Naive thymus-derived CD8-positive, alpha-beta T cell (primary cell): ENCODE measurements around the gene AK3. TPM values are rescaled to one million over a fixed set of nuclear protein-coding genes. Genes with fewer than 3 reads are reported as not detected.
"Not testable (repeated sequence)": the region's sequence is repeated elsewhere in the genome, so short reads cannot be mapped to it uniquely, and the experiment has no call there.

ENCODE experiments used
- ATAC-seq, 2 donors: fragments of 150-1000 bp; cut with Tn5 transposase in 1 of 2; sonication (Bioruptor Pico), chemical (Tn5 transposase) in 1 of 2; 1 replicate in 1 of 2; 2 replicates in 1 of 2; pipeline ENCODE4 v1.10.0; 2021; ENCODE audit warnings: mild to moderate bottlenecking in 2 of 2, moderate library complexity in 2 of 2
- POLR2A ChIA-PET: fragments of 350-600 bp; sonication (Branson Sonifier 250); formaldehyde crosslinking; loops from one replicate; lab custom pipeline; 2021; ENCODE audit warnings: antibody characterized with exemption; lab: Charles Lee
- DNase-seq, 10 donors: peaks; one replicate each; pipeline versions ENCODE4 v3.0.0 to v3.0.0-alpha.2; 2020 to 2022
- H3K27ac Mint-ChIP-seq, 10 donors: one replicate each; pipeline ENCODE4 v1.8.0; 2020 to 2022; ENCODE audit warnings: mild to moderate bottlenecking in 10 of 10, mixed read lengths in 10 of 10, moderate library complexity in 4 of 10, inconsistent platforms in 1 of 10
- H3K27me3 Mint-ChIP-seq, 5 donors: one replicate each; pipeline ENCODE4 v1.8.0; 2021 to 2022; ENCODE audit warnings: mixed read lengths in 5 of 5
- H3K36me3 Mint-ChIP-seq, 3 donors: one replicate each; pipeline ENCODE4 v1.8.0; 2020 to 2022; ENCODE audit warnings: mixed read lengths in 3 of 3, mild to moderate bottlenecking in 2 of 3, inconsistent platforms in 1 of 3
- H3K4me1 Mint-ChIP-seq, 4 donors: one replicate each; pipeline ENCODE4 v1.8.0; 2021 to 2022; ENCODE audit warnings: mixed read lengths in 4 of 4
- H3K4me3 Mint-ChIP-seq, 10 donors: one replicate each; pipeline ENCODE4 v1.8.0; 2020 to 2022; ENCODE audit warnings: mild to moderate bottlenecking in 10 of 10, mixed read lengths in 10 of 10, moderate library complexity in 6 of 10, inconsistent platforms in 1 of 10
- H3K9me3 Mint-ChIP-seq, 9 donors: one replicate each; pipeline ENCODE4 v1.8.0; 2020 to 2022; ENCODE audit warnings: mixed read lengths in 9 of 9, mild to moderate bottlenecking in 3 of 9, inconsistent platforms in 1 of 9, moderate library complexity in 1 of 9
- polyA plus RNA-seq, 3 donors: library from polyadenylated mRNA; unstranded; fragments of 300-500 nt; fragmentation: Illumina TruSeq; gene quantifications; one replicate each; pipeline ENCODE4 v1.2.3, GENCODE V29; 2021
- total RNA-seq, 8 experiments: library from RNA in 2 of 8; stranded (reverse) in 2 of 8; gene quantifications; one replicate each; pipeline ENCODE4 v1.2.3 and lab custom pipeline; 2021 to 2026

The AK3 gene
- total RNA-seq (10 to 100 TPM; 29.0 to 37.4 TPM), polyA plus RNA-seq (10 to 100 TPM; 41.6 to 58.8 (median 46.1) TPM), total RNA-seq (lab: John Stamatoyannopoulos, UW) (22.8 to 48.7 (median 38.4) reads per million in 6 experiments)

GRCh38 chr9:4740638-4741364 lies at the start of gene AK3:
Gene AK3, minus strand, starts transcription at chr9:4741202. Its CDS starts 115 bp downstream, at chr9:4741087.
- ATAC-seq (peak; percentile 90 to 93), DNase-seq (peak; percentile 81 to 93 (median 86))
- peak within 1 kb of the TSS; percentile 90 to 99 (median 96) for H3K27ac Mint-ChIP-seq
- H3K4me1 Mint-ChIP-seq, result peaks cover 15 to 46% (median 41%) of the 10 kb centered on the region in 4 donors
- POLR2A ChIA-PET, result interaction anchor here (0.6 to 3.4 kb wide), 30 partner anchors 9 to 1531 kb away, joined by 3 to 47 read pairs (median 5); partner anchors contain the start of genes CDC37L1, JAK2, PLGRKT and PLPP6
- peaks cover 0 to 9% (median 0%) of the 10 kb centered on the region in 3 donors for H3K36me3 Mint-ChIP-seq
- H3K9me3 Mint-ChIP-seq, result no peaks in the 10 kb centered on the region
- peak within 1 kb of the TSS; percentile 85 to 99 (median 94) for H3K4me3 Mint-ChIP-seq
- H3K27me3 Mint-ChIP-seq, result no peaks in the 10 kb centered on the region

- H3K4me1 Mint-ChIP-seq, result peaks cover 5 to 17% (median 12%) of the 10 kb centered on the region in 4 donors
- ATAC-seq (no peak), DNase-seq (no peak)
- no peaks in the 10 kb centered on the region for H3K36me3 Mint-ChIP-seq
- no peaks in the 10 kb centered on the region for H3K9me3 Mint-ChIP-seq
- no peak overlapping the region for H3K4me3 Mint-ChIP-seq
- POLR2A ChIA-PET, result interaction anchor here (0.6 to 0.7 kb wide), 2 partner anchors 18 to 48 kb away, joined by 3 read pairs; partner anchors contain the start of gene AK3
- H3K27ac Mint-ChIP-seq, result no peak overlapping the region
- peaks cover 6 to 18% (median 11%) of the 10 kb centered on the region in 5 donors for H3K27me3 Mint-ChIP-seq
Observed at GRCh38 chr9:4788703-4789102, 47.7 kb upstream of the AK3 start.

GRCh38 chr9:4787876-4788275 lies 46.9 kb upstream of the AK3 start:
- Mint-ChIP-seq H3K36me3 (no peaks in the 10 kb centered on the region), H3K27me3 (peaks cover 6 to 18% (median 14%) of the 10 kb centered on the region in 5 donors), H3K4me1 (peaks cover 5 to 12% (median 9%) of the 10 kb centered on the region in 4 donors), H3K4me3 (no peak overlapping the region), H3K27ac (no peak overlapping the region), H3K9me3 (no peaks in the 10 kb centered on the region)
- ATAC-seq (no peak), DNase-seq (no peak)
- POLR2A ChIA-PET, result no interaction called here

- no peak for DNase-seq
- Mint-ChIP-seq H3K4me3 (no peak overlapping the region), H3K27me3 (peaks cover 6 to 20% (median 18%) of the 10 kb centered on the region in 5 donors), H3K27ac (no peak overlapping the region), H3K36me3 (no peaks in the 10 kb centered on the region), H3K9me3 (no peaks in the 10 kb centered on the region), H3K4me1 (peaks cover 0 to 5% (median 2%) of the 10 kb centered on the region in 4 donors)
- no peak for ATAC-seq
- POLR2A ChIA-PET, result interaction anchor here (1.1 kb wide), 1 partner anchor 27 kb away, joined by 6 read pairs; no protein-coding TSS in a partner anchor
Observed at GRCh38 chr9:4786599-4786998, 45.6 kb upstream of the AK3 start.

- peaks cover 6 to 34% (median 22%) of the 10 kb centered on the region in 5 donors for H3K27me3 Mint-ChIP-seq
- H3K4me3 Mint-ChIP-seq, result no peak overlapping the region
Observed at GRCh38 chr9:4784403-4784802, 43.4 kb upstream of the AK3 start.

GRCh38 chr9:4783191-4783590 lies 42.2 kb upstream of the AK3 start:
- DNase-seq, H3K9me3 Mint-ChIP-seq, H3K4me1 Mint-ChIP-seq, POLR2A ChIA-PET, H3K36me3 Mint-ChIP-seq, ATAC-seq, H3K4me3 Mint-ChIP-seq: not testable (repeated sequence)
- Mint-ChIP-seq H3K27ac (peak overlapping the region in 1 of 10 donors; percentile 34), H3K27me3 (peaks cover 6 to 34% (median 25%) of the 10 kb centered on the region in 5 donors)

More at GRCh38 chr9:4784403-4784802, 43.4 kb upstream of the AK3 start:
- no peak for ATAC-seq
- DNase-seq, result no peak
- Mint-ChIP-seq H3K4me1 (no peaks in the 10 kb centered on the region), H3K9me3 (no peaks in the 10 kb centered on the region), H3K36me3 (no peaks in the 10 kb centered on the region), H3K27ac (no peak overlapping the region)
- POLR2A ChIA-PET, result interaction anchor here (1.4 kb wide), 1 partner anchor 8 kb away, joined by 3 read pairs; the partner anchor contains the start of gene RCL1

- DNase-seq (no peak), ATAC-seq (no peak)
- Mint-ChIP-seq H3K4me1 (no peaks in the 10 kb centered on the region), H3K27ac (no peak overlapping the region), H3K27me3 (peaks cover 6 to 34% (median 17%) of the 10 kb centered on the region in 5 donors), H3K9me3 (no peaks in the 10 kb centered on the region), H3K36me3 (no peaks in the 10 kb centered on the region), H3K4me3 (no peak overlapping the region)
- POLR2A ChIA-PET, result interaction anchor here (0.7 kb wide), 2 partner anchors 40 to 1487 kb away, joined by 3 read pairs; partner anchors contain the start of gene AK3
Observed at GRCh38 chr9:4781408-4781807, 40.4 kb upstream of the AK3 start.

GRCh38 chr9:4780651-4781050 lies 39.6 kb upstream of the AK3 start:
- H3K36me3 Mint-ChIP-seq, result no peaks in the 10 kb centered on the region
- H3K9me3 Mint-ChIP-seq, result no peaks in the 10 kb centered on the region
- no peak overlapping the region for H3K27ac Mint-ChIP-seq
- ATAC-seq, result no peak
- no peaks in the 10 kb centered on the region for H3K4me1 Mint-ChIP-seq
- POLR2A ChIA-PET, result no interaction called here
- DNase-seq, result no peak
- peaks cover 6 to 34% (median 17%) of the 10 kb centered on the region in 5 donors for H3K27me3 Mint-ChIP-seq
- no peak overlapping the region for H3K4me3 Mint-ChIP-seq

- ATAC-seq, POLR2A ChIA-PET, H3K27me3 Mint-ChIP-seq, DNase-seq, H3K4me3 Mint-ChIP-seq, H3K4me1 Mint-ChIP-seq, H3K27ac Mint-ChIP-seq, H3K36me3 Mint-ChIP-seq, H3K9me3 Mint-ChIP-seq: not testable (repeated sequence)
Observed at GRCh38 chr9:4774958-4775357, 34.0 kb upstream of the AK3 start.

- Mint-ChIP-seq H3K4me1 (peaks cover 0 to 2% (median 0%) of the 10 kb centered on the region in 4 donors), H3K27ac (no peak overlapping the region), H3K9me3 (peaks cover 0 to 2% (median 0%) of the 10 kb centered on the region in 9 donors), H3K27me3 (peaks cover 0 to 5% (median 0%) of the 10 kb centered on the region in 5 donors), H3K36me3 (peaks cover 0 to 6% (median 0%) of the 10 kb centered on the region in 3 donors), H3K4me3 (no peak overlapping the region)
- no peak for ATAC-seq
- POLR2A ChIA-PET, result interaction anchor here (0.6 kb wide), 1 partner anchor 59 kb away, joined by 4 read pairs; no protein-coding TSS in a partner anchor
- no peak for DNase-seq
Observed at GRCh38 chr9:4774209-4774608, 33.2 kb upstream of the AK3 start.

- peaks cover 0 to 6% (median 0%) of the 10 kb centered on the region in 3 donors for H3K36me3 Mint-ChIP-seq
- H3K27ac Mint-ChIP-seq, result no peak overlapping the region
- DNase-seq (no peak), ATAC-seq (no peak)
- peaks cover 0 to 2% (median 0%) of the 10 kb centered on the region in 4 donors for H3K4me1 Mint-ChIP-seq
- POLR2A ChIA-PET, result interaction anchor here (1.2 kb wide), 1 partner anchor 14 kb away, joined by 4 read pairs; no protein-coding TSS in a partner anchor
- H3K27me3 Mint-ChIP-seq, result peaks cover 0 to 4% (median 0%) of the 10 kb centered on the region in 5 donors
- no peak overlapping the region for H3K4me3 Mint-ChIP-seq
- peaks cover 0 to 2% (median 0%) of the 10 kb centered on the region in 9 donors for H3K9me3 Mint-ChIP-seq
Observed at GRCh38 chr9:4771788-4772187, 30.8 kb upstream of the AK3 start.

GRCh38 chr9:4769321-4770080 lies 28.5 kb upstream of the AK3 start:
- peaks cover 0 to 2% (median 0%) of the 10 kb centered on the region in 4 donors for H3K4me1 Mint-ChIP-seq
- H3K27ac Mint-ChIP-seq, result no peak overlapping the region
- peaks cover 0 to 3% (median 0%) of the 10 kb centered on the region in 5 donors for H3K27me3 Mint-ChIP-seq
- H3K36me3 Mint-ChIP-seq, result peaks cover 0 to 6% (median 0%) of the 10 kb centered on the region in 3 donors
- H3K4me3 Mint-ChIP-seq, result no peak overlapping the region
- POLR2A ChIA-PET, result no interaction called here
- DNase-seq (no peak), ATAC-seq (no peak)
- peaks cover 0 to 2% (median 0%) of the 10 kb centered on the region in 9 donors for H3K9me3 Mint-ChIP-seq
